ENCODE results near the gene ZNF362. TPM values are rescaled to one million over a fixed set of nuclear protein-coding genes. Genes with fewer than 3 reads are reported as not detected.

ZNF362 gene
- polyA plus RNA-seq, 1 of the 3 experiments (the other 2 are of a cell fraction), result 17.1 TPM

DNA sequence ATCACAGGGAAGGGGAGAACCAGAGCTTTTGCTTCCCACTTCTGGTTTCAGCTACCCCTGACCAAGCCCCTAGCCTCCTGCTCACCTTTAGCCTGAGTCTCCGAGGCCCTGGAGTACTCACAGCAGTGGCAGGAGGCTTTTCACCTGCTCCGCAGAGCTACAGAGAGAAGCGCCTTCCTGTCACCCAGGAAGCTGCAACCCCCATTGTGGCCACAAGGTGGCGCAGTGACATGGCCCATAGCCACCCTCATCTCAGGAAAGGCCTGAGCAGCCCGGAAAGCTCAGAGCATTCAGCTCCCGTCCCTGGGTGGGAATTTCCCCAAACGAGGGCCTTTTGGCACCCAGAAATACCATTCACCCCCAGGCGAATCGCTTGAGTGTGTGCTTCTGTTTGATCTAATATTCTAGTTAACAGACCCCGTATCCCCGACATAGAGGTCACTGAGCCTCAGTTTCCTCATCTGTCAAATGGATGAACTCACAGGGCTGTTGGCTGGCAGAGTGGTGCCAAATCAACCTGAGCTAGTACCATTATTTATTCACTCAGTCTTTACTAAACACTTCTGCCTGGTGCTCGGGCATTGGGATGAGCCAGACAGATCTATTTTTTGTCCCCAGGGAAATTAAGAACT lies 39.3 kb downstream of the ZNF362 start:
- 45% methylated on average over 9 of the region's 12 CpGs for WGBS (ENCODE audit: low lambda C conversion rate)
- Histone ChIP-seq H3K9me3 (no peaks in the 10 kb centered on the region), H3K79me2 (ENCODE audit: insufficient read depth) (peaks cover 3% of the 10 kb centered on the region; the same call in 1 of the 2 replicates), H3K9me2 (no peaks in the 10 kb centered on the region), H3K36me3 (replicated peaks in 1 of 2; ENCODE audit: control insufficient read depth in 1 of 2, insufficient read depth in 2 of 2, low read length in 1 of 2) (peaks cover 16 to 48% of the 10 kb centered on the region in 2 experiments), H3K4me2 (no peak overlapping the region), H3K4me1 (ENCODE audit: control insufficient read depth in 1 of 2, insufficient read depth in 2 of 2, low read depth in 1 of 2, low read length in 1 of 2) (no peaks in the 10 kb centered on the region), H3K27me3 (ENCODE audit: insufficient read depth) (no peaks in the 10 kb centered on the region), H3K27ac (ENCODE audit: low read depth in 2 of 2, low read length in 1 of 2) (no peak overlapping the region; a peak in 1 of 4 replicates), H4K20me1 (ENCODE audit: insufficient read depth) (0 out of 2 replicates have a peak, but pooled peaks cover 8% of the 10 kb centered on the region), H3F3A (replicated peaks; ENCODE audit: insufficient read depth) (no peaks in the 10 kb centered on the region), H3K9ac (no peak overlapping the region), H3K4me3 (ENCODE audit: low read depth in 2 of 2, low read length in 1 of 2) (no peak overlapping the region), H2AFZ (ENCODE audit: low read depth) (no peak overlapping the region)
- POLR2A ChIA-PET, result interaction anchor here (0.9 to 1.0 kb wide), 2 partner anchors 54 to 115 kb away, joined by 3 to 6 read pairs; no protein-coding TSS in a partner anchor
- peak; percentile 89 for DNase-seq
- CTCF ChIA-PET, result interaction anchor here (0.5 to 7.7 kb wide), 66 partner anchors 8 to 477 kb away, joined by 3 to 167 read pairs (median 4); partner anchors contain the start of gene ZSCAN20
- TF ChIP-seq MEF2A (IDR thresholded peaks at IDR 0.05; ENCODE audit: borderline replicate concordance, low read depth) (no peak), GABPA (IDR thresholded peaks at IDR 0.05; ENCODE audit: low read depth) (no peak), TAF1 (IDR thresholded peaks at IDR 0.05; ENCODE audit: borderline replicate concordance, low read depth, low read length) (no peak), GATA2 (CRISPR knock-in tag; IDR thresholded peaks at IDR 0.05) (no peak), NFIC (IDR thresholded peaks at IDR 0.05; ENCODE audit: borderline replicate concordance) (peak; percentile 25; the same call in 1 of the 2 replicates), FOXM1 (IDR thresholded peaks at IDR 0.05; ENCODE audit: low read depth) (no peak), SMC3 (IDR thresholded peaks at IDR 0.05; ENCODE audit: low read depth, low read length) (peak; percentile 96), YY1 (IDR thresholded peaks at IDR 0.05; ENCODE audit: low read depth) (no peak), EZH2phosphoT487 (IDR thresholded peaks at IDR 0.05; ENCODE audit: borderline replicate concordance, low read depth) (no peak), JUND (IDR thresholded peaks at IDR 0.05) (no peak), TEAD4 (IDR thresholded peaks at IDR 0.05; ENCODE audit: borderline replicate concordance, insufficient read depth) (no peak), FOSL2 (IDR thresholded peaks at IDR 0.05; ENCODE audit: borderline replicate concordance, low read depth) (no peak), ELF1 (IDR thresholded peaks at IDR 0.05) (no peak), RFX5 (IDR thresholded peaks at IDR 0.05; ENCODE audit: low read length) (no peak), NRF1 (IDR thresholded peaks at IDR 0.05; ENCODE audit: low read depth, low read length) (no peak), POLR2AphosphoS5 (IDR thresholded peaks at IDR 0.05; ENCODE audit: low read depth, low read length) (no peak), FOXJ3 (CRISPR knock-in tag; IDR thresholded peaks at IDR 0.05) (no peak), RCOR1 (IDR thresholded peaks at IDR 0.05; ENCODE audit: low read length) (no peak), TCF12 (IDR thresholded peaks at IDR 0.05) (no peak), MXI1 (IDR thresholded peaks at IDR 0.05; ENCODE audit: low read depth, low read length) (no peak), SIN3A (IDR thresholded peaks at IDR 0.05; ENCODE audit: borderline replicate concordance, low read depth, low read length) (no peak)
- TF ChIP-seq, protein P1, sequence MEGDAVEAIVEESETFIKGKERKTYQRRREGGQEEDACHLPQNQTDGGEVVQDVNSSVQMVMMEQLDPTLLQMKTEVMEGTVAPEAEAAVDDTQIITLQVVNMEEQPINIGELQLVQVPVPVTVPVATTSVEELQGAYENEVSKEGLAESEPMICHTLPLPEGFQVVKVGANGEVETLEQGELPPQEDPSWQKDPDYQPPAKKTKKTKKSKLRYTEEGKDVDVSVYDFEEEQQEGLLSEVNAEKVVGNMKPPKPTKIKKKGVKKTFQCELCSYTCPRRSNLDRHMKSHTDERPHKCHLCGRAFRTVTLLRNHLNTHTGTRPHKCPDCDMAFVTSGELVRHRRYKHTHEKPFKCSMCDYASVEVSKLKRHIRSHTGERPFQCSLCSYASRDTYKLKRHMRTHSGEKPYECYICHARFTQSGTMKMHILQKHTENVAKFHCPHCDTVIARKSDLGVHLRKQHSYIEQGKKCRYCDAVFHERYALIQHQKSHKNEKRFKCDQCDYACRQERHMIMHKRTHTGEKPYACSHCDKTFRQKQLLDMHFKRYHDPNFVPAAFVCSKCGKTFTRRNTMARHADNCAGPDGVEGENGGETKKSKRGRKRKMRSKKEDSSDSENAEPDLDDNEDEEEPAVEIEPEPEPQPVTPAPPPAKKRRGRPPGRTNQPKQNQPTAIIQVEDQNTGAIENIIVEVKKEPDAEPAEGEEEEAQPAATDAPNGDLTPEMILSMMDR (IDR thresholded peaks at IDR 0.05), result peak; percentile 93
- TF ChIP-seq, protein P2, sequence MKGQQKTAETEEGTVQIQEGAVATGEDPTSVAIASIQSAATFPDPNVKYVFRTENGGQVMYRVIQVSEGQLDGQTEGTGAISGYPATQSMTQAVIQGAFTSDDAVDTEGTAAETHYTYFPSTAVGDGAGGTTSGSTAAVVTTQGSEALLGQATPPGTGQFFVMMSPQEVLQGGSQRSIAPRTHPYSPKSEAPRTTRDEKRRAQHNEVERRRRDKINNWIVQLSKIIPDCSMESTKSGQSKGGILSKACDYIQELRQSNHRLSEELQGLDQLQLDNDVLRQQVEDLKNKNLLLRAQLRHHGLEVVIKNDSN (IDR thresholded peaks at IDR 0.05; ENCODE audit: borderline replicate concordance, low read depth), result no peak
- TF ChIP-seq, protein P3, sequence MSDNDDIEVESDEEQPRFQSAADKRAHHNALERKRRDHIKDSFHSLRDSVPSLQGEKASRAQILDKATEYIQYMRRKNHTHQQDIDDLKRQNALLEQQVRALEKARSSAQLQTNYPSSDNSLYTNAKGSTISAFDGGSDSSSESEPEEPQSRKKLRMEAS (IDR thresholded peaks at IDR 0.05; ENCODE audit: low read depth), result no peak
- TF ChIP-seq, protein P4, sequence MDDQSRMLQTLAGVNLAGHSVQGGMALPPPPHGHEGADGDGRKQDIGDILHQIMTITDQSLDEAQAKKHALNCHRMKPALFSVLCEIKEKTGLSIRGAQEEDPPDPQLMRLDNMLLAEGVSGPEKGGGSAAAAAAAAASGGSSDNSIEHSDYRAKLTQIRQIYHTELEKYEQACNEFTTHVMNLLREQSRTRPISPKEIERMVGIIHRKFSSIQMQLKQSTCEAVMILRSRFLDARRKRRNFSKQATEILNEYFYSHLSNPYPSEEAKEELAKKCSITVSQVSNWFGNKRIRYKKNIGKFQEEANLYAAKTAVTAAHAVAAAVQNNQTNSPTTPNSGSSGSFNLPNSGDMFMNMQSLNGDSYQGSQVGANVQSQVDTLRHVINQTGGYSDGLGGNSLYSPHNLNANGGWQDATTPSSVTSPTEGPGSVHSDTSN (IDR thresholded peaks at IDR 0.05), result no peak
- TF ChIP-seq, protein P5, sequence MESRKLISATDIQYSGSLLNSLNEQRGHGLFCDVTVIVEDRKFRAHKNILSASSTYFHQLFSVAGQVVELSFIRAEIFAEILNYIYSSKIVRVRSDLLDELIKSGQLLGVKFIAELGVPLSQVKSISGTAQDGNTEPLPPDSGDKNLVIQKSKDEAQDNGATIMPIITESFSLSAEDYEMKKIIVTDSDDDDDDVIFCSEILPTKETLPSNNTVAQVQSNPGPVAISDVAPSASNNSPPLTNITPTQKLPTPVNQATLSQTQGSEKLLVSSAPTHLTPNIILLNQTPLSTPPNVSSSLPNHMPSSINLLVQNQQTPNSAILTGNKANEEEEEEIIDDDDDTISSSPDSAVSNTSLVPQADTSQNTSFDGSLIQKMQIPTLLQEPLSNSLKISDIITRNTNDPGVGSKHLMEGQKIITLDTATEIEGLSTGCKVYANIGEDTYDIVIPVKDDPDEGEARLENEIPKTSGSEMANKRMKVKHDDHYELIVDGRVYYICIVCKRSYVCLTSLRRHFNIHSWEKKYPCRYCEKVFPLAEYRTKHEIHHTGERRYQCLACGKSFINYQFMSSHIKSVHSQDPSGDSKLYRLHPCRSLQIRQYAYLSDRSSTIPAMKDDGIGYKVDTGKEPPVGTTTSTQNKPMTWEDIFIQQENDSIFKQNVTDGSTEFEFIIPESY (IDR thresholded peaks at IDR 0.05; ENCODE audit: borderline replicate concordance, low read depth), result no peak

Data from SK-N-SH (cell line).